Left hindlimb (tissue), 1 donor: ENCODE data around the gene OTUD6A.

Source experiments
- DNase-seq: peaks from one replicate; pipeline ENCODE4 v3.0.0-alpha.2; 2018

OTUD6A gene, protein sequence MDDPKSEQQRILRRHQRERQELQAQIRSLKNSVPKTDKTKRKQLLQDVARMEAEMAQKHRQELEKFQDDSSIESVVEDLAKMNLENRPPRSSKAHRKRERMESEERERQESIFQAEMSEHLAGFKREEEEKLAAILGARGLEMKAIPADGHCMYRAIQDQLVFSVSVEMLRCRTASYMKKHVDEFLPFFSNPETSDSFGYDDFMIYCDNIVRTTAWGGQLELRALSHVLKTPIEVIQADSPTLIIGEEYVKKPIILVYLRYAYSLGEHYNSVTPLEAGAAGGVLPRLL

DNA sequence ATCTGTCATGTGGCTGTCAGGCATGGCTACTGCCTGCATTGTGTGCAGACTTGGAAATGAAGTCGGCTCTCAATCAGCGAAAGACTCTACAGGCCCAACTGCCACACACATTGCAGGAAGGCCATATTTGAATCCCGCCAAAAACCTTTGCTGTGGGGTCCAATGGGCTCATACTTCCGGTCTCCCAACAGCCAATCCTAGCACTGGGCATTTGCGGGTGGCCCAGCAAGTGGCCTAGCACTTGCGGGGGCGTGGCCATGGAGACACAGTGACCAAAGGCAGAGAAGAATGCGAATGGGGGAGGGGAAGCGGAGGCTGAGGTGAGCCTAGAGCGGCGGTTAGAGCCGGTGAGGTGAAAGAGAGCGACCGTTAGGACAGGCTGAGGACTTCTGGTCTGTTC is at the start of gene OTUD6A:
OTUD6A (plus strand) TSS at position 382 of the 400 bp plus-strand sequence. CDS start 68 bp downstream, outside the sequence.
- DNase-seq = no peak

DNA sequence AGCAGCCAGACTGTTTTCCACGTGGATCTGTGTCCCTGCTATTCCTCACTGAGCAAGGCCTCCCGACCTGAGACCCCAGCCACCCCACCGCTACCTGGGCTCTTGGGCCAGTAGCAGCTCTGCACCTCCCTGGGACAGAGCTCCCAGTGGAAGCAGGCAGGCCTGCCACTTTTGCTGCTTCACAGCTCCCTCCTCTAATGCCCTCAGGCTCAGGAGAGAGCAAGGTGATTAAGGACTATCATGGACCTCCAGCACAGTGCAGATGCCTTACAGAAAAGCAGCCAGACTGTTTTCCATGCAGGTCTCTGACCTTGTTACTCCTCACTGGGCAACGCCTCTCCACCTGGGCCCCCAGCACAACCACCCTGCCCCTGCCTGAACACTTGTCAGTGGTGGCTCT is 49.5 kb upstream of the OTUD6A start:
- DNase-seq = no peak

DNA sequence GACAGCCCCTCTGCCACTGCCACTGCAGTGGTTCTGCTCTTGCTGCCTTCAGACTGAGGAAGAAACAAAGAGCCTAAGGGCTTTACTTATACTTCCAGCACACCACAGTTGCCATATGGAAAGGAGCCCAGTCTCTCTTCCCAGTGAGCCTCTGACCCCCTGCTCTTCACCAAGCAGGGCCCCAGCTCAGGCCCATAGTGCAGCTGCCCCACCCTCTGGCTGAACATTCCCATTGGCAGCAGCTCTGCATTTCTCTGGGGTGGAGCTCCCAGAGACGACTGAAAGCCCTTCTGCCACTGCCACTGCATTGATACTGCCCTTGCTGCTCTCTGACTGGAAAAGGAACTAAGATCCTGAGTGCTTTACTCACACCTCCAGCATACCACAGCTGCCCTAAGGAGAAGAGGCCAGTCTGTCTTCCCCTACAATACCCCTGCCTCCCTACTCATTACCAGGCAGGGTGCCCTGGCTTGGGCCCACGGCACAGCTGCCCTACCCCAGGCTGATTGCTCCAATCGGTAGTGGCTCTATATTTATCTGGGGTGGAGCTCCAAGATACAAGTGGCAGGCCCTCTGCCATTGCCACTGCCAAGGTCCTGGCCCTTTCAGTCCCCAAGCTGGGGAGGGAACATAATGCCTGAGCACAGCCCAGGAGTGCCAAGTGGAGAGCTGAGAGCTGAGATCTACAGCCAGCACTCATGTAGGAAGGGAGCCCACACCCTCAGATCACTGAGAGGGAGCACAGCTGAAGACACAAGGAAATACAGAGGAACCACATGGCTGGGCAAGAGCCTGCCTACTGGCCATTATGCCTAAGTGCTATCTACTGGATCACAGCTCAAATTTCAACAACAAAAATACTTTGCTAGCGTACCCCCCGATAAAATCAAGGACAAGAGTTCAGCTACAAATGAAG is 48.5 kb upstream of the OTUD6A start:
- DNase-seq = peak; percentile 43

DNA sequence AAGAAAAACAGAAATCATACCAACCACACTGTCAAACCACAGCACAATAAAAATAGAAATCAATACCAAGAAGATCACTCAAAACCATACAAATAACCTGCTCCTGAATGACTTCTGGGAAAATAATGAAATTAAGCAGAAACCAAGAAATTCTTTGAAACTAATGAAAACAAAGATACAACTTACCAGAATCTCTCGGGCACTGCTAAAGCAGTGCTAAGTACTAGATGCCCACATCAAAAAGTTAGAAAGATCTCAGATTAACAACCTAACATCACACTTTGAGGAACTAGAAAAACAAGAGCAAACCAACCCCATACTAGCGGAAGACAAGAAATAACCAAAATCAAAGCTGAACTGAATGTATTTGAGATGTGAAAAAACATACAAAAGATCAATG is 45.7 kb upstream of the OTUD6A start:
- DNase-seq = no peak

DNA sequence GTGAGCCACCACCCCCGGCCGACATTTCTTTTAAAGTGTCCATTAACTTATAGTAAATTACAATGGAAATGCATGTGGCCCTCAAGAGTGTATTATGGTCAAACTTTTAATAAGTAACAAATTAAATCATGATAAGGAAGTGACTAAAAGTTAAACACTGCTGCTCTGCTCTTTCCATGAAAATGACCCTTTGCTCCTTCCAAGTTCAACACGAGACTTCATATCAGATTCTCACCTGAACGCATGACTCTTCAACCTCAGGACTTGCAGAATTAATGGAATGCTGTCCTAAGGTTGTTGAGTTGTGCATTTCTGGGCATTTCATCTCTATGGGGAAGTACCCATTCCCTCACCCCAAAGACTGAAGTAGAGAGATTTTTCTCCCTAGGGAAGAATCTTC is 39.6 kb upstream of the OTUD6A start:
- no peak for DNase-seq

DNA sequence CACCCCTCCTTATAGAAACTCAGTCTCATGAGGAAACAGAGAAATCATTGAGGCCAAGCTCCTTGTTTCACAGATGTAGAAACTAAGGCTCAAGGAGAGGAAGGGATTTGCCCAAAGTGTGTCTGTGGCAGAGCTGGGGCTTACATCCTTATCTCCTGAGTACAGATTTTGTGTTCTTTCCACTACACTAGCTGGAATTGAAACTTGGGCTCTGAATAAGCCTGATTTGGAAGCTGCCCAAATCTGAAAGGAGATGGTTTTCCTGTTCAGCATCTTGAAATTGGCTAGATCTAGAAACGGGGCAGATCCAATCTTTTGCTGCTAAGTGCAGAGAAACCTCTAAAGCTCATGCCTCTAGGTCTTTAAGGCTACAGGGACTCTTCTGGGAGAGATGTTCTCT is 36.8 kb upstream of the OTUD6A start:
- DNase-seq = no peak

DNA sequence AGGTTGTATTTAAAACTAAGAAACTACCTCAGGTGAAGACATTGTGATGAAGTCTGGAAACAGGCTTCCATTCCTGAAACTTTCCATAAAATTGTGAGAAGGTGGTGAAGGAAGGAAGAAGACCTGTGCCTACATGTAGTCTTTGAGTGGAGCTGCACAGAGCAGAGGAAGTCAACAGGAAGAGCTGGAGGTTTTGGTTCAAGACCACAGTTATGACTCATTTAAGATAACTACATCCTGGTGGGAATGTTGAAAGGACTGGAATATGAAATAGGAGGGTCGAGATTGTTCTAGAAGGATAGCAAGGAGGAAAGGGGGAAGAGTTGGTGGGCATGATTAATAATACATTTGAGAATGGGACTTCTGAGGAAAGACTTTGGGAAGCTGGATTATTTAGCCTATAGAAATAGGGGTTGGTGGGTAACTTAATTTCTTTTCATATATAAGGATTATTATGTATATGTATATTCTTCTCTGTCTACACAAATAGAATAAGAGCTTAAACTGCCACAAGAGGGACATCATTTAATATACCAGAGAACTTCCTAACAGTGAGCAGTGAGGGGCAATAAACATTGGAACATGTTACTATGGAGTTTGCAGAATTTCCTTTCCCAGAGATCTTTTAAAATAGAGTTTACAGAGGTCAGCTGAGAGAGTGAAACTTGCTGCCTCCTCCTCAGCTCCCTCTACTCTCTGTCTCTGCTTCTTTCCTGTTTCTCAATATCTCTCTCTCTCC is 36.0 kb upstream of the OTUD6A start:
- DNase-seq = no peak

DNA sequence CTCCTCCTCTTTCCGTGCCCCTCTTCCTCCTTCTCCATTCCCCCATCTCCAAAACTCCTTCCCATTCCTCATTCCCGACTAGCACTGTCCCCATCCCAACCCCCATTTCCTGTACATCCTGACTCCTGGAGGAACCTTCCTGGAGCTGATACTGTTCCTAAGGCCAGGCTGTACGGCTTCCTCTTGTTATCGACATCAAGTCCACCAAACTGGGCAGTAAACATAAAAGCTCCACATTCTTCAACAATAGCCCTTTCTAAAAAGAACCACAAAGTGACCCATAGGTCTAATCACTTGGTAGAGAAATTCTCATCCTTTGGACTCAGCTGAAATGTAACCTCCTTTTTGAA is 35.4 kb upstream of the OTUD6A start:
- no peak for DNase-seq

DNA sequence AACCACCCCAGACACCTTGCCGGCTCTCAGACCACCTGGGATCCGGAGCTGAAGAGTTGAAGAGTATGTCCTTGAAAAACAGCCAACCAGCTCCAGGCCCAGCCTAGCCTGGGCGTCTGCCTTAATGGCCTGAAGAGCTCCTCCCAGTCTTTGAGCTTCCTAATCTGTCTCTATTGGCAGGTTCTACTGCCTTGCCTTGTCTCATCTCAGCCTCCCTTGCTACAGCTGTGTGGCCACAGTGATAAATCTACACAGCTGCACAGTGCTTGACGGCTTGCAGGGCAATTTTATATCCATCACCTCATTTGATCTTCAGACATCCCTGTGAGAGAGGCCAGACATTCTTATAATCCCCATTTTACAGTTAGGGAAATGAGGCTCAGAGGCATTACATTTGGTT is 32.4 kb upstream of the OTUD6A start:
- peak; percentile 45 for DNase-seq

DNA sequence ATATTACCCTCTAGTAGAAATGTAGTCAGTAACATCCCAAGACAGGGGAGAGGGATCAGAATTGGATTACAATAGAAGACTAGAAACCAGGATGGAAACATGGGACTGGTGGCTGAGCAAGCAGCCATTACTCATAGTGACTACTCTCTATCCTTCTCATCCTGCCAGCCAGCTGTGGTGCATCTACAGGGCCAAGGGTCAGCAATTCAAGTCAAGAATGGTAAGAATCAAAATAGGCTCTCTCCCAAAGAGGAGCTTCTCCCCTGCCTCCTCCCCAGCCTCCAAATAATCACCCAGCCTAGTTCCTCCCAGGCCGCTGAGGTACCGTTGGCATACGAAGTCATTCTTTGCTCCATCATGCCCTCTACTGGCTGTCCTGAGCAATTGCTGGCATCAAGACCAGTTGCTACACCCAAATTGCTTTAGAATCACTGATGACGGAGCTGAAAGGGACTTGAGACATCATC is 31.9 kb upstream of the OTUD6A start:
- DNase-seq = peak; percentile 55

DNA sequence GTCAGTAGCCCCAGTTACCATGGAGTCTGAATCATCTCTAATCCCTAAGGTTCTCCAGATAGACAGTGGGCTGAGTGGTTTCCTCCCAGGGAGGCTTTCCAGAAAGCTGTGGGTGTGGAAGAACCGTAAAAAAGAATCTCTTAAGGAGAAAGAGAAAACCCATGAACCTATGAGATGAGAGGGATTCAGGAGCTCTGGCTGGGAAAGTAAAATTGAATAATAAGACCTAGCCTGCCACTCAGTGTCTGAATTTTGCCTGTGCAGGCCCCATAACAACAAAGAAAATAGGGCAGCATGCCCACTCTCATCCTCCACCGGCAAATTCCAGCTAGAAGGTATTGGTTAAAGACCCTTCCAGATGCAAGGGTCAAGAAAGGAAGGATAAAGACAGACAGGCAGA is 29.5 kb upstream of the OTUD6A start:
- DNase-seq = no peak

DNA sequence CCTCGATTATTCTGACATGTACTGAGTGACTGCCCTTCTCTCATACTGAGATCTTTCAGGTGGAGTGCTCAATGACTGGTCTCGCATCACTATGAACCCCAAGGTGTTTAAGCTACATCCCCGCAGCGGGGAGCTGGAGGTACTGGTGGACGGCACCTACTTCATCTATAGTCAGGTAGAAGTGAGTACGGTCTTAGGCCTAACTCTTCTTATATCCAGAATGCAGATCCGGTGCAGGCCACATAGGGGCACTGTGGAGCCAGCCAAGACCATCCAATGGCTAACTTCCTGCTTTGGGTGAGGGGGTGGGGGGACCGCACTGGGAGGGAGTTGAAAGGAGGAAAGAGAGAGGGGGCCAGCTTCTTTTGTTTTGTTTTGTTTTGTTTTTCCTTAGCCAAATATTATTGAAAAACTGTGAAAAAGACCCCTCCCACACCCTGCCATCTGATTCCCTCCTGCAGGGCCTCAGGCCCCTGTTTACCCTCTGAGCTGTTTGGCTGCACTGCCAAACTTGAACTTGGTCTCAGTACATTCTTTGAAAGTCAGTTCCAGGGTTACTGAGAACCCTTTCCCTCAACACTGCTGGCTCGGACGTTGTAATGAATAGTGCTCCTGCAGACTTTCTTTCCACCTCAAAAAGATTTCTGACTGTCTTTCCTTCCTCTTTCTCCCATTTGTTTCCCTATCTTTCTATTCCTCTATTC is 28.8 kb upstream of the OTUD6A start:
- no peak for DNase-seq

DNA sequence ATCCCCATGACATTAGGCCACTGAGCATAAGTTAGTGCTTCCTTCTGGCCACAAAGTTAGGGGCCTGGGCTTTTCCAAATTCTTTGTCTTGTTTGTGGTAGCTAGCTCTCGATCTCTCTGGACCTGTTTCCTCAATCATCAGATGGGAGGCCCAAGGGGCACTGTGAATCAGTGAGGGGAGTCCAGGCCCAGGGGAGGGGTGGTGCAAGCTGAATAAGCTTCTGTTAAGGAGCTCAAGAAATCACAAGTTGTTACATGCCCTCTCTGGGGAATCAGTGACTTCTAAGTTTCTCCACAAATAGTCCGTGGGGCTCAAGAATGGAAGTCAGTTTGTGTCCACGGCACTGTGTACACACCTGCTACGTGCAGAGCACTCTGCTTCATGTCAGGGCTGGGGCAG is 27.6 kb upstream of the OTUD6A start:
- no peak for DNase-seq

DNA sequence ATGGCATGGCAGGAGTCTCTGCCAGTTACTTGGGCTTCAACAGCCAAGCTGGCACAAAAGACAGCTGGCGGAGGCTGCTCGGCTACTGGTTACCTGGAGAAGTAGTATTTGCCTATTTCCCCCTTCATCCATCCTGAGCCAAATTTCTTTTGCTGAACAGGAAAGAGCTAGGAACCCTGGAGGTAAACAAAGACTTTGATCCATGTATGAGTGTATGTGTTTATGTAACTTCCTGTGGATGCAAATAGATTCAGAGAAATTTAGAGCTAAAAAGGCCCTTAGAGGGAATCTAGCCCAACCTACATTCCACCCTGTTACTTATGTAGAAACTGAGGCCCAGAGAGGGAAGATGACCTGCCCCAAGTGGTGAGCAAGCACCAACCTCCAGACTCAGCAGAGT is 23.7 kb upstream of the OTUD6A start:
- DNase-seq = no peak

DNA sequence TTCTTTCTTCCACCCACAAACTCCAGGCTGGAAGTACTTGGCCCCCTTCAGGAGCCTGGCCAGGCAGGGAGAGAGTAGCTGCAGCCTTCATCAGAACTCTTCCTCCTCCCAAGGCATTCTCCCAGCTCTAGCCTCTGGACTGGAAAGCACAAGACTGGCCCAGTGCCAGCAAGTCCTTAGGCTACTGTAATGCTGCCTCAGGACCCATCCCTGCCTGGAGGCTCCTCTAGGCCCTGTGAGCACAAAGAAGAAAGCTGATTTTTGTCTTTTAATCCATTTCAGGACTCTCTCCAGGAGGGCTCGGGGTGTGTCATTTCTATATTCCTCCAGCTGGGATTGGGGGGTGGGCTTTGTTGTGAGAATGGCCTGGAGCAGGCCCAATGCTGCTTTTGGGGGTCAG is 23.3 kb upstream of the OTUD6A start:
- DNase-seq = no peak

DNA sequence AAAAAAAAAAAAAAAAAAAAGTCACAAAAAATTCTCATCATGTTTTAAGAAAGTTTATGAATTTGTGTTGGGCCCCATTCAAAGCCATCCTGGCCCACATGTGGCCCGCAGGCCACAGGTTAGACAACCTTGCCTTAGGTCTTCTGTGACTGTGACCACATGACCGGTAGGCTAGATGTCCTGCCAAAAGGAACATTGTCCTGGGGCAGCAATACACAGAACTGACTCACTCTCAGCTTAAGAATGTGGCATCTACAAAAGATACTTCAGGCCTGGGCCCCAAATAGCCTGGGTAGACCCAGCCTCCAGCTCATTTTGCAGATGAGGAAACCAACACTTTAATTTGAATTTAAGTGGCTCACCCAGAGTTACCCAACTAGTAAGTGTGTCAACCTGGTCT is 22.5 kb upstream of the OTUD6A start:
- DNase-seq = no peak

DNA sequence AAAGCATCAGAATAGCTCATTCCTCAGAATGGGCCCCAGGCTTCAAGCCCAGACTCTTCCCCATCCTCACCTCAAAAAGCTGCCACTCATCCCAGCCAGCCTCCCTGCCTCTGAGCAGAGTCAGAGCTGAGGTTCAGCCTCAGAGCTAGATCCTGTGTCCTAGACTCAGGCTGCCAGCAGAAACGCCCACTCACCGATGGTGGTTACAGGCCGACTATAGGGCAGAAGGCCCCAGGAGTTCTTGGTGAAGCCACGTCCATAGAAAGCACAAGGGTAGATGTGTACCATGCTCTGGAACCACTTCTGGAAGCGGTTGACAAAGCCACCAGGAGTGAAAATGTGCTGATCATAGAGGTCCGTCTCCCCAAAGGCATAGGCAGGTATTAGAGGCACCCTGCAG is 20.3 kb upstream of the OTUD6A start:
- no peak for DNase-seq

DNA sequence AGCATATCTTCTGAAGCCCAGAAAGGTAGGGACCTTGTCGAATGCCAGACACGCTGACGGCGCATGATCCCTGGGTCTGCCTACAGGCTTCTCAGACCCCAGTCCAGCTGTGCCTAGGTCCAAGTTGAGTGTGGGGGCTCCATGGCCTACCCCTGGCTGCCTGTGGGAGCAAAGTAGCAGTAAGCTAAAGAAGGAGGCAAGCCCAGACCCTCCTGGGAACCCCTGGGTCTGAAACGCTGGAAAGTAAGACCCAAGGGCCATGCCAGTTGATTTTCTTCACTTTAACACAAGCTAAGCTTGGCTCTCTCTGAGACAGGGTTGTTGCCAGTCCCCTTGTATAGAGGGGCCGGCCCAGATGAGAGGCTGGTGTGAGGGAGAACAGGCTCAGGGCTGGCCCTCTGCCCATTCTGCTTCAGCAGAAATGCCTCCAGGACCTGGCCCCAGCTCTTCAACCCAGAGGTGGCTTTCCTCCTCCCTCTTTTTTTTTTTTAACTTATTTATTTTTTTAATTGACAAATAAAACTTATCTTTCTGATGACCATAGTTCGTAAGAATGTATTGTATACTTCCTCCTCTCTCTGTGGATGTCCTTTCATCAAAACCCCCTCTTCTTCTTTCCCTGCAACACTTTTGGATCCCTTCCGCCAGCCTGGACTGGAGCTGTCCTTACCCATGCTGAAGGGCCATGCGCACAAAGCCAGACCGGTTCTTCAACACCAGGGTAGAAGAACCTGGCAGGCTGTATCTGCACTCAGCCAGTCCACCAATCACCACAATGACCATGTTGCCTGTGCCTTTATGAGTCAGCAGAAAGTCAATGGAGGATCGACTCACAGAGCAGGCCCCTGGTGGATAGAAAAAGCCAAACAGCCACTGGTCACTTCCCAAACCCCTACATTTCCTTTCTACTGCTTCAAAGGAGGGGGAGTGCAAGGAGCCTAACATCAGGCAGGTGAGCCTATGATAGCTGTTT is 19.6 kb upstream of the OTUD6A start:
- DNase-seq = no peak

DNA sequence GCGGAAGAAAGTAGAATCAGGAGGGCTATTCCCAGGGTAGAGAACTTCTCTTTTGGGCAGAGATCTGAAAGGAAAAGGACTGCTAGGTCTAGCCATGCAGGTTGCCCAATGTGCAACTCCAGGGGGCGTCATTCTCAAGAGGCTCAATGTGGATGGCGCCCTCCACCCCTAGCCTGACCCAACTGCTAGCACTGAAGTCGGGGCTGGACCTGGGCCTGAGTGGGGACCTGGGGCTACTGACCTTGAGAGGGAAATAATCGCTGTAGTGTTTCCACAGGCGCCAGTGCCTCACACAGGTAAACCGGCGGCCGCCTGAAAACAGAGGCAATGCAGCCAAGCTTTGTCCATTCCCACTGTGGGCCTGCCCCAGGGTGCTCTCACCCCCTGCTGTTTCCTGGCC is 18.6 kb upstream of the OTUD6A start:
- no peak for DNase-seq

DNA sequence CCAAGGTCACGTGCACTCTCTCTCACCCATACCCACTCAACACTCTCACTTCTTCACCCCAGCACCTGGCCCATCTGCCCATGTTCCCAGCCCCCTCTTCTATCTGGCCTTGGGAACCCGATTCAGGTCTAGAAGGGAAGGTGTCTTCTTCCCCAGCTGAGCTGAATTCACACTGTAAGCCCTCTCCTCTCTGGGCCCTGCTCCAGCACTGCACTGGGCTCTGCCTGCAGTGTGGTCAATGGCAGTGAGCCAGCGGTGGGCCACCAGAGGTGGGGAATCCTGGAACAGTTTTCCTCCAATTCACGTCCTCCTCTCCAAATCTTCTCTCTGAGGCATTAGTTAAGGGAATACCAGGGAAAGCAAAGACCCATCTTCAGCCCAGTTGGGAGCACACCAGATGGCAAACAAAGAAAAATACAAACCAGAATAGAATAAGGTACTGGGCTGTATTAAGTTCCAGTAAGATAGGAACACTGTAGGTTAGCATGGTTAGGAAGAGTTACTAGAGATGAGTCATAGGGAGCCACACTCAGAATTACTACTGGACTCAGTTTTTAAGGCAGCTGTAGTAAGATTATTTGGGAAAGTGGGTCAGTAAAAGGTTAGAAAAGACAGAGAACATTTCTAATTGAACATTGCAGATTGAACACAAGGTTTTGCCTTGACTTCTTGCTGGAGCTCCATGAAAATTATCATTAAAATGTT is 17.6 kb upstream of the OTUD6A start:
- DNase-seq = no peak

DNA sequence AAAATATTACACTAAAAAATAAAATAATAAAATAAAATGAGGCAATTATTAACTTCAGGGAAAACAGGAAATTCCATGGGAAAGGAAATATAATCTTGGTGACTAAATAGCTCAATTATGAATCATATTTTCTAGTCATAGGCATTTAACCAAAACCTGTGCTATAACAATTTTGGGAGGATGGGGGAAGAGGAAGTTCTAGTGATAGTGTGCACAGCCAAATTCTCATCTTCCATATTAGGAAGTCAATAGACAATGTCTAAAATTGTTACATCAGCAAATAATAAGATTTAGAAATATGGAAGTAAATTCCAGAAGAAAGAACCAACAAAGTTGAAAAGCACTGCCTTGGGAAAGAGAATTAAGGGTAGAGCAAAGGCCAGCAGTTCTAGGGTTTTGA is 15.3 kb upstream of the OTUD6A start:
- no peak for DNase-seq
